Choroid plexus epithelial cell (primary cell): ENCODE data around the gene NPTN.

ENCODE experiments used
- DNase-seq: peaks from one replicate; pipeline ENCODE4 v3.0.0-alpha.2; 2010; ENCODE audit warnings: low read depth
- H3K4me3 ChIP-seq: 2 replicates; pipeline ENCODE4 v1.5.1; 2011; ENCODE audit warnings: low read depth, mild to moderate bottlenecking, control low read depth, low read length, moderate library complexity
- CTCF ChIP-seq: conservative IDR thresholded peaks from 2 replicates; pipeline ENCODE4 v1.5.1; 2011; ENCODE audit warnings: low read depth, mild to moderate bottlenecking, control low read depth, inconsistent platforms, low read length, moderate library complexity

Gene NPTN

DNA sequence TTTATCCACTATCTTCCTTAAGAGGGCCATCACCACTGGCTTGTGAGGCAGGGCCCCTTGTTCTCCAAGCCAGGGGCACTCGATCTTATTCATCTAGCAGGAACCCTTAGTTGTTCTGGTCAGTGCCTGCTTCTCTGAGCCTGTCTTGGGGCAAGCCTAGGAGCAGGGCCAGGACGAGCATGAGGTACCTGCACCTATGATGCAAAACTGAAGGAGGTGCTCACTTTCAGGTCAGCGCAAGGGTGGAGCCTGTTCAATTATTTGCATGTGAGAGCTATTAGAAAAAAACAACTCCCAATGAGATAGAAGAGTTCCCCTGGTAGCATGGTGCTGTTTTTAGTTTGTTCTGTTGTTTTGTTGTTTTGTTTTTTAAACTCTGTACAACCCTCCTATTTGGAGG, 46.0 kb upstream of the NPTN start:
- no peak overlapping the region for H3K4me3 ChIP-seq
- no peak for TF ChIP-seq CTCF
- no peak for DNase-seq

- no peak for DNase-seq
- no peak overlapping the region for H3K4me3 ChIP-seq
- no peak for TF ChIP-seq CTCF
Measured at GRCh38 chr15:73678498-73678897, 45.3 kb upstream of the NPTN start.

DNA sequence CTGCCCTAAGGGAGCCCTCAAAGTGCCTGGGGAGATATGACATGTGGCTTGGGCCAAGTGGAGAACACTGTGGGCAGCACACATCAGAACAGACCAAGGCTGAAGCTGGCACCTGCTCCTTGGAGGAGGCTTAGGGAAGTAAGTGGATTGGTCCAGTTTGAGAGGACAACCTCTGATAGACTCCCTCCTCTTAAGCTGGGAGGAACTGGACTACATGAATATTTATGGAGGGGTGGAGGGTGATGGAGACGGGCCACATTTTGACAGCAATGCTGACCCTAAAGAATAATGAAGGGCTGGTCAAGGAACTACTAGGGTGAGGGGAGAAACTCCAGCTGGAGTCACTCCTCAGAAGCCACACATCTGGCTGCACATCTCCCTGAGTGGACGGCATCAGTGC, 44.5 kb upstream of the NPTN start:
- TF ChIP-seq CTCF: no peak
- DNase-seq: no peak
- H3K4me3 ChIP-seq: no peak overlapping the region

- H3K4me3 ChIP-seq: no peak overlapping the region
- peak; percentile 84 for DNase-seq
- TF ChIP-seq CTCF: peak; percentile 93
Measured at GRCh38 chr15:73677146-73677607, 44.0 kb upstream of the NPTN start.

DNA sequence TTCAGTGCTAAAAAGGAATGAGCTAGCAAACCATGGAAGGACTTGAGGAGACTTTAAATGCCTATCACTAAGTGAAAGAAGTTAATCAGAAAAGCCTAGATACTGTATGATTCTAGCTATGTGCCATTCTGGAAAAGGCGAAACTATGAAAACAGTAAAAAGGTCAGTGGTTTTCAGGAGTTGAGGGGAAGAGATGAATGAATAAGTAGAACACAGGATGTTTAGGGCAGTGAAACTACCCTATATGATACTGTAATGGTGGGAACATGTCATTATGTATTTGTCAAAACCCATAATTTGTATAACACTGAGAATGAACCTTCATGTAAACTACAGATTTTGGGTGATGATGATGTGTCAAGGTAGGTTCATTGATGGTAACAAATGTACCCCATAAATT, 41.4 kb upstream of the NPTN start:
- DNase-seq: no peak
- no peak for TF ChIP-seq CTCF
- no peak overlapping the region for H3K4me3 ChIP-seq

DNA sequence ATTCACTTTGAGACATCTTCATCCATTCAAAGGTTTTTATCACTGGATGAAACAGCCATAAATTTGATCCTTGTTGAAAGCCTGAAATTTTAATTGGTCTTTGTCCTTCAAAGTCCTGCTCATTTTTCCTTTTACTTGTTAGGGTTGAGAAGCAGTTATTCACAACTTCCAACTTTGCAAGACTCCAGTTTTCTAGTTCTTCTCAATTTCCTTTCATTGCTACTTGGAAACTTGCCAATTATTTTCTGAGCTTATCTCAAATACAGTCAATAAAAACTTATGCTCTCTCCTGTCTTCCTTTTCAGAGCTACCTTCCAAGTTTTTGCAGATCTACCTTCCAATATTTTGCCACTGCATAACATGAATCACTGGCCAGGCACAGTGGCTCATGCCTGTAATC, 27.3 kb upstream of the NPTN start:
- H3K4me3 ChIP-seq: no peak overlapping the region
- TF ChIP-seq CTCF: no peak
- DNase-seq: no peak

- no peak overlapping the region for H3K4me3 ChIP-seq
- TF ChIP-seq CTCF: no peak
Measured at GRCh38 chr15:73658645-73659044, 25.5 kb upstream of the NPTN start.

More at GRCh38 chr15:73658645-73659044, 25.5 kb upstream of the NPTN start:
- no peak for DNase-seq
